Measurements from ENCODE around the gene RNF175. TPM values are rescaled to one million over a fixed set of nuclear protein-coding genes. Genes with fewer than 3 reads are reported as not detected.
A peak's percentile ranks its signal among the peaks of the same experiment; 100 is the strongest.
"Not testable (repeated sequence)": the region's sequence is repeated elsewhere in the genome, so short reads cannot be mapped to it uniquely, and the experiment has no call there.

Gene RNF175
- total RNA-seq, 1 donor from 2014 or later = not detected

DNA sequence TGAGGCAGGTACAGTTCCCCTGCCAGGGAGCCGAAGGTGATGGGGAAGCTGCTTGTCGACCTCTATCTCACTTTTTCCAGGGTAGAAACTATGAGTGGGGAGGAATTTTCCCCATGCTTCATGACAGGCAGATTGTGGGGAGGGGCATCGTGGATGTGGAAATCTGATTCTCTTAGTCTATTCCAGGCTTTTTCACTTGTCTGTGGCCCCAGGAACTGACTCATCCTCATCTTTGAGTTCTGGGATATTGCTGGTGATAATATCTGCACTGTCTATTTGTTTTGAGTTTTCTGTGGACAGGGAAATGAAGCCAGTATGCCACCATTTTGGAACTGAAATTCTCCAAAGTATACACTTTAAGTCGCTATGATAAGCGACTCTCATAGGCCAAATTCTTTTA lies 83.3 kb downstream of the RNF175 start:
- no peak for ATAC-seq

DNA sequence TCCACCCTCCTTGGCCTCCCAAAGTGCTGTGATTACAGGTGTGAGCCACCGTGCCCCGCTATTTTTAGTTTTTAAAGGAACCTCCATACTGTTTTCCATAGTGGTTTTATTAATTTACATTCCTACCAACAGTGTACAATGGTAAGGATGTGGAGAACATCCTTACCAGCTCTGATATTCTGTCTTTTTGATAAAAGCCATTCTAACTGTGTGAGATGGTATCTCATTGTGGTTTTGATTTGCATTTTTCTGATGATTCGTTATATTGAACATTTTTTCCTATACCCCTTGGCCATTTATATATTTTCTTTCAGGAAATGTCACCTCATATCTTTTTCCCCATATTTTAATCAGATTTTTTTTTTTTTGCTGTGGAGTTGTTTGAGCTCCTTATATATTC lies 90.0 kb downstream of the RNF175 start:
- no peak for ATAC-seq

DNA sequence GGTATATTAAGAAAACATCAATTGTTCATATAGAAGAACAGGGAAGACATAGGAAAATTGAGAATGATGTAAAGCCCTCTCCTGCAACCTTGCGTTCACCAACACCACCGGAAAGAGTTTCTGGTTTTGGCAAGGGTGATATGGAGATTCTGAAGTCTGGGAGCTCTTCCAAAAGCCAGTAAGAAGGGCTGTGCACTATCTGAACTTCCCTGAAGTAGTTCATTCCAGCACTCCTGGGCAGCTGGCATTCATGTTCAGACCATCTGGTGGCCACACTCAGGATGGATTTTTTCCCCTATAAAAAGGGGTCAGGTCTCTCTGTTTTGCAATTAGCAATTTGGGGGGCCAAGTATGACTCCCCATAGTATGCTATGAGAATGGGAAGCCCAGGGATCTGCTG lies 91.2 kb downstream of the RNF175 start:
- ATAC-seq = no peak

DNA sequence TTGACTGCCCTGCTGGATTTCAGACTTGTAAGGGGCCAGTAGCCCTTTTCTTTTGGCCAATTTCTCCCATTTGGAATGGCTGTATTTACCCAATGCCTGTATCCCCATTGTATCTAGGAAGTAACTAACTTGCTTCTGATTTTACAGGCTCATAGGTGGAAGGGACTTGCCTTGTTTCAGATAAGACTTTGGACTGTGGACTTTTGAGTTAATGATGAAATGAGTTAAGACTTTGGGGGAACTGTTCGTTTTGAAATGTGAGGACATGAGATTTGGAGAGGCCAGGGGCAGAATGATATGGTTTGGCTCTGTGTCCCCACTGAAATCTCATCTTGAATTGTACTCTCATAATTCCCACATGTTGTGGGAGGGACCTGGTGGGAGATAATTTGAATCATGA lies 93.3 kb downstream of the RNF175 start:
- not testable (repeated sequence) for ATAC-seq

DNA sequence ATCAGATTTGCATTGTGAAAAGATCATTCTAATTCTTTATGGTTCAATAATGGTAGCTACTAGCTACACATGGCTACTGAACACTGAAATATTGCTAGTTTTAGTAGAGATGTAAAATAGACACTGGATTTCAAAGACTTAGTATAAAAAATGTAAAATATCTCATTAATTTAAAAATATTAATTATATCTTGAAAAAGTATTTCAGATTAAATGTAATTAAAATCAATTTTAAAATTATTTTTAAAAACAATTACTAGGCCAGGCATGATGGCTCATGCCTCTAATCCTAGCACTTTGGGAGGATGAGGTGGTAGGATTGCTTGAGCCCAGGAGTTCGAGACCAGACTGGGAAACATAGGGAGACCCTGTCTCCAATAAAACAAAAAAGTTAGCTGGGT lies 96.2 kb downstream of the RNF175 start:
- ATAC-seq = no peak

DNA sequence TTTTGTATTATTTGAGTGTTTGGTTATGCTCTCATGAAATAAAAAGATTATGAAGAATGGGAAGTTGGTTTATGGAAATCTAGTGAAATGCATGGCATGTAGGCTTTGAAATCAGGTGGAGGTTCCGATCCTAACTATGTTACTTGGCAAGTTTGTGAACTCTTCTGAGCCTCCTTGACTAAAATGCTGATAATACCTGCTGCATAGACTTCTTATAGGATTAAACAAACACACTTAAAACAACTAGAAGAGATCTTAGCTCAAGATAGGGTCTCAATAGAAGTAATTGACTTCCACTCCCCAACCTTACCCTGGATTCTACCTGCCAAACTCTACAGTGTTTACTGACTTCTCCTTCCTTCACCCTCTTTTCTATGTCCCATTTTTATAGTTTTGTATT lies 97.9 kb downstream of the RNF175 start:
- ATAC-seq = no peak

DNA sequence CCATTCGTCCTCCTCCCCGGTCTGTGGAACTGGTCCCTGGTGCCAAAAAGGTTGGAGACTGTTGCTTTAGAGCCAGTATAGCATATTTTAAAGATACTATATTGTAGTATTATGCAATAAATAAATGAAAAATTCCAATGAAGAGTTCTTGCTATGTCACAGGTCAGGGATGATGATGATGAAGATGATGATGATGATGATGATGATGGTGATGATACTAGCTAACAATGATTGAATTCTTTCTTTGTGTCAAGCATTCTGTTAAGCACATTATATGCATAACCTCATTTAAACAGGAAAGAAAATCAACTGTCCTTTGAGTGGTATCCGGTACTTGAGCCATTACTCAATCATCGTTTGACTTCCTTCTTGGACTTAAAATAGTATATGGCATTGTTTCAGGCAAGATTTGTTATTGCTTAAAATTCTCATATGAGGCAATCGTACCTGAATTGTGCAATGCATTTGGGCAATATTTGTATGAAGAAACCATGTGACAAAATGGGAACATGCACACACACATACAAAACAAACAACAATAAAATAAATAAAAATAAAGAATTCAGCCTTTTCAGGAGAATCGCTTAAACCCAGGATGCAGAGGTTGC lies 98.5 kb downstream of the RNF175 start:
- peak; percentile 76 for ATAC-seq

Other genes with a start within 250 kb of the RNF175 start
- gene TLR2, start 75.7 kb downstream of the RNF175 start, total RNA-seq = 7.0 TPM
- 4.7 TPM for gene SFRP2, start 29.1 kb upstream of the RNF175 start, total RNA-seq

Data from esophagus mucosa (tissue), 1 donor.